Measurements from ENCODE around the gene DFFA.

- TF ChIP-seq, protein P1, sequence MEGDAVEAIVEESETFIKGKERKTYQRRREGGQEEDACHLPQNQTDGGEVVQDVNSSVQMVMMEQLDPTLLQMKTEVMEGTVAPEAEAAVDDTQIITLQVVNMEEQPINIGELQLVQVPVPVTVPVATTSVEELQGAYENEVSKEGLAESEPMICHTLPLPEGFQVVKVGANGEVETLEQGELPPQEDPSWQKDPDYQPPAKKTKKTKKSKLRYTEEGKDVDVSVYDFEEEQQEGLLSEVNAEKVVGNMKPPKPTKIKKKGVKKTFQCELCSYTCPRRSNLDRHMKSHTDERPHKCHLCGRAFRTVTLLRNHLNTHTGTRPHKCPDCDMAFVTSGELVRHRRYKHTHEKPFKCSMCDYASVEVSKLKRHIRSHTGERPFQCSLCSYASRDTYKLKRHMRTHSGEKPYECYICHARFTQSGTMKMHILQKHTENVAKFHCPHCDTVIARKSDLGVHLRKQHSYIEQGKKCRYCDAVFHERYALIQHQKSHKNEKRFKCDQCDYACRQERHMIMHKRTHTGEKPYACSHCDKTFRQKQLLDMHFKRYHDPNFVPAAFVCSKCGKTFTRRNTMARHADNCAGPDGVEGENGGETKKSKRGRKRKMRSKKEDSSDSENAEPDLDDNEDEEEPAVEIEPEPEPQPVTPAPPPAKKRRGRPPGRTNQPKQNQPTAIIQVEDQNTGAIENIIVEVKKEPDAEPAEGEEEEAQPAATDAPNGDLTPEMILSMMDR (IDR thresholded peaks at IDR 0.05; ENCODE audit: extremely low read depth in 1 of 2, insufficient read depth in 1 of 2, low read depth in 1 of 2, low read length in 2 of 2), result no peak
- no peak for TF ChIP-seq MAX (IDR thresholded peaks at IDR 0.05; ENCODE audit: insufficient read depth, insufficient read length)
- no peak for TF ChIP-seq EZH2 (IDR thresholded peaks at IDR 0.05; ENCODE audit: borderline replicate concordance, low read depth, low read length, severe bottlenecking)
- no peak for TF ChIP-seq POLR2A (IDR thresholded peaks at IDR 0.05; ENCODE audit: low read depth, low read length)
- TF ChIP-seq GATA2 (IDR thresholded peaks at IDR 0.05; ENCODE audit: insufficient read depth, insufficient read length, low read depth, low read length), result no peak
Observed at GRCh38 chr1:10467078-10467477, 5.3 kb downstream of the DFFA start.
